IPS-NIHi7 (cell line): Measurements from ENCODE around the gene GTPBP10.

Source experiments
- DNase-seq: peaks from one replicate; pipeline ENCODE4 v3.0.0; 2012; ENCODE audit warnings: mixed read lengths; ENCODE audit errors: extremely low spot score

GTPBP10 gene

DNA sequence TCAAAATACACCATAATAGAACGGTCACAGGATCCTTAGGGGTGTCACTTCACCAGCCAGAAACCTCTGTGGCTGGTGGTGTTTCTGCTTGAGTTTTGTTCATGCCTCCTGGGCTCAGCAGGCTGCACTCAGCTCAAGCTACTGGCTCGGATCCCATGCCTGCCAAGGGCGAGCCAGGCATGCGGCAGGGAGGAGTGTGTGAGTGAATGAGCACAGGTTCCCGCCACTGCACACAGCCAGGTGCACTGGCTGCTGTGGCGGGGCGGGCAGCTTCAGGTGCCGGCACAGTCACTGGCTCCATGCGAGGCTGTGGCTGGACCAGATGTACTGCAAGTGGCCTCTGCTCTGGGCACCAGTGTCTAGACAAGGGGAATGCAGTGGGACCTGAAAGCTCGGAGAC is 86.2 kb downstream of the GTPBP10 start:
- no peak for DNase-seq

DNA sequence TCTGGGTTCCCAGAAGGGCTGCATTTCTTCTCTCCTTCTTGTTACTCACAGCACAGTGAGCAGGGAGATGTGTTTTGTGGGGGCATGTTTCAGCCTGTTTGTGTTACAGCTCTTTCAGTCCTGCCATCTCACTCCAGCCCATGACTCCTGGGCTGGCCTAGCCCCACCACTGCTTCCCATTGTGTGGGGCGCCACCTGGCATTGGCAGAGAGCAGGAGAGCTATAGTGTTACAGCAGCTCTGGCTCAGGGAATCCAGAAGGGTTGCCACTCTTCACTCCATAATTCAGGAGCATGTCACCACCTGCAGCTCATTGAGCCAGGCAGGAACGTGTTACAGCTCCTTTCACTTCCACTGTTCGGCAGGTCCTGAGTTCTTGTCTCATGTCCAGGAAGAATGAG is 86.7 kb downstream of the GTPBP10 start:
- DNase-seq = no peak
